ENCODE data around the gene GRAMD1B.

GRAMD1B gene

GRCh38 chr11:123478352-123478987 is 48.4 kb downstream of the GRAMD1B start:
- DNase-seq: peak; percentile 59

- DNase-seq: no peak
Observed at GRCh38 chr11:123479048-123479837, 49.2 kb downstream of the GRAMD1B start.

GRCh38 chr11:123480290-123480815 is 50.3 kb downstream of the GRAMD1B start:
- DNase-seq: no peak

GRCh38 chr11:123480882-123481281 is 50.8 kb downstream of the GRAMD1B start:
- no peak for DNase-seq

- no peak for DNase-seq
Observed at GRCh38 chr11:123481640-123482039, 51.6 kb downstream of the GRAMD1B start.

- no peak for DNase-seq
Observed at GRCh38 chr11:123482218-123482617, 52.1 kb downstream of the GRAMD1B start.

- DNase-seq: peak; percentile 56
Observed at GRCh38 chr11:123483058-123483457, 53.0 kb downstream of the GRAMD1B start.

GRCh38 chr11:123483466-123483865 is 53.4 kb downstream of the GRAMD1B start:
- DNase-seq: no peak

GRCh38 chr11:123484448-123484847 is 54.4 kb downstream of the GRAMD1B start:
- no peak for DNase-seq

- DNase-seq: no peak
Observed at GRCh38 chr11:123487157-123487744, 57.2 kb downstream of the GRAMD1B start.

GRCh38 chr11:123490527-123490926 is 60.5 kb downstream of the GRAMD1B start:
- DNase-seq: no peak

- DNase-seq: no peak
Observed at GRCh38 chr11:123491241-123491640, 61.2 kb downstream of the GRAMD1B start.

- no peak for DNase-seq
Observed at GRCh38 chr11:123493349-123494063, 63.4 kb downstream of the GRAMD1B start.

- DNase-seq: no peak
Observed at GRCh38 chr11:123494195-123495050, 64.4 kb downstream of the GRAMD1B start.

- DNase-seq: no peak
Observed at GRCh38 chr11:123504401-123504800, 74.3 kb downstream of the GRAMD1B start.

- DNase-seq: no peak
Observed at GRCh38 chr11:123505546-123506299, 75.7 kb downstream of the GRAMD1B start.

GRCh38 chr11:123507043-123507442 is 77.0 kb downstream of the GRAMD1B start:
- no peak for DNase-seq

GRCh38 chr11:123509737-123510578 is 79.9 kb downstream of the GRAMD1B start:
- no peak for DNase-seq

GRCh38 chr11:123510579-123510905 is 80.5 kb downstream of the GRAMD1B start:
- DNase-seq: no peak

GRCh38 chr11:123511037-123511870 is 81.2 kb downstream of the GRAMD1B start:
- DNase-seq: peak; percentile 86
